K562 (cell line): ENCODE data around the gene ZNF622. TPM values are rescaled to one million over a fixed set of nuclear protein-coding genes. Genes with fewer than 3 reads are reported as not detected.

ENCODE experiments used
- ATAC-seq: fragments of 200-7000 bp; cut with Tn5 transposase; 3 replicates; pipeline ENCODE4 v1.9.1; 2020; ENCODE audit warnings: moderate library complexity
- BruUV-seq: library from RNA; stranded (reverse); fragments of 400-500 nt; replicated peaks from 2 replicates; lab custom pipeline; 2021; lab: Mats Ljungman, UMichigan
- CTCF ChIA-PET: fragments of 300-600 bp; formaldehyde crosslinking; extraction: SDS; loops from one replicate; lab custom pipeline; 2021; ENCODE audit warnings: low intra/inter-chr PET ratio; lab: Yijun Ruan, JAX
- POLR2A ChIA-PET: fragments of 300-600, 350-650 bp; sonication (Branson Sonifier 250); formaldehyde crosslinking; extraction: SDS; loops from one replicate; lab custom pipeline; 2021; ENCODE audit warnings: antibody characterized with exemption, inconsistent platforms; lab: Yijun Ruan, JAX
- DNase-seq, 4 experiments: peaks; one replicate each; pipeline versions ENCODE4 v3.0.0 to v3.0.0-alpha.2; 2011 to 2018; ENCODE audit warnings: low spot score in 3 of 4, mixed read lengths in 3 of 4; ENCODE audit errors: extremely low read depth in 1 of 4
- FAIRE-seq: peaks from 2 replicates; lab custom pipeline; 2011; peaks lifted over from hg19 to GRCh38; lab: Jason Lieb, UNC
- H2AFZ ChIP-seq: 2 replicates; pipeline ENCODE4 v1.6.0; 2011; ENCODE audit warnings: low read depth, low read length, control low read depth, inconsistent platforms
- H3K27ac ChIP-seq: fragments of 200-600 bp; 3 replicates; pipeline ENCODE4 v1.8.0; 2011; ENCODE audit warnings: low read depth, mild to moderate bottlenecking, control low read depth, inconsistent platforms, low read length, moderate library complexity, mixed read lengths; ENCODE audit errors: extremely low read depth
- H3K27me3 ChIP-seq, 2 experiments: fragments of 300-600 bp in 1 of 2; 2 replicates in 1 of 2; 3 replicates in 1 of 2; pipeline versions ENCODE4 v1.6.0 to v1.8.0; 2011; ENCODE audit warnings: inconsistent platforms in 2 of 2, low read length in 2 of 2, mild to moderate bottlenecking in 1 of 2, mixed read lengths in 1 of 2, moderate library complexity in 1 of 2; ENCODE audit not compliant: control insufficient read depth in 2 of 2, insufficient read depth in 2 of 2
- H3K36me3 ChIP-seq: fragments of 300-600 bp; 3 replicates; pipeline ENCODE4 v1.8.0; 2011; ENCODE audit warnings: mild to moderate bottlenecking, low read length, inconsistent platforms; ENCODE audit not compliant: control insufficient read depth, insufficient read depth
- H3K4me1 ChIP-seq, 2 experiments: fragments of 200-600 bp in 1 of 2; replicated peaks in 1 of 2; 2 replicates in 1 of 2; 3 replicates in 1 of 2; pipeline versions ENCODE4 v1.5.1 to v1.8.0; 2011; ENCODE audit warnings: inconsistent platforms in 2 of 2, low read length in 2 of 2, mild to moderate bottlenecking in 1 of 2, mixed read lengths in 1 of 2, moderate library complexity in 1 of 2; ENCODE audit not compliant: control insufficient read depth in 2 of 2, insufficient read depth in 2 of 2
- H3K4me2 ChIP-seq: 2 replicates; pipeline ENCODE4 v1.6.1; 2011; ENCODE audit warnings: low read length, control low read depth, inconsistent platforms, mixed read lengths; ENCODE audit not compliant: insufficient read depth
- H3K4me3 ChIP-seq: fragments of 200-600 bp; sonication (generic), shearing (Covaris generic); 2 replicates; pipeline ENCODE4 v1.5.1; 2016; ENCODE audit warnings: control low read depth, inconsistent platforms
- H3K79me2 ChIP-seq: fragments of 200-600 bp; 3 replicates; pipeline ENCODE4 v1.8.0; 2011; ENCODE audit warnings: low read length, inconsistent platforms; ENCODE audit not compliant: control insufficient read depth, insufficient read depth
- H3K9ac ChIP-seq, 2 experiments: 2 replicates each; pipeline versions ENCODE4 v1.6.0 to v1.6.1; 2011; ENCODE audit warnings: low read depth in 2 of 2, low read length in 2 of 2, control low read depth in 1 of 2, inconsistent platforms in 1 of 2, mild to moderate bottlenecking in 1 of 2, mixed read lengths in 1 of 2; ENCODE audit not compliant: insufficient read depth in 1 of 2
- H3K9me1 ChIP-seq: one replicate; pipeline ENCODE4 v1.6.0; 2011; ENCODE audit warnings: inconsistent platforms, mild to moderate bottlenecking, low read length, moderate library complexity; ENCODE audit not compliant: control insufficient read depth, insufficient read depth
- H3K9me3 ChIP-seq: replicated peaks from 2 replicates; pipeline ENCODE4 v1.5.1; 2011; ENCODE audit warnings: low read depth, low read length, inconsistent platforms; ENCODE audit not compliant: control insufficient read depth, insufficient read depth
- H4K20me1 ChIP-seq: replicated peaks from 2 replicates; pipeline ENCODE4 v1.6.1; 2011; ENCODE audit warnings: low read length, inconsistent platforms, mixed read lengths; ENCODE audit not compliant: control insufficient read depth, insufficient read depth
- BCOR ChIP-seq: fragments of 450-650 bp; IDR thresholded peaks from 2 replicates; pipeline ENCODE4 v1.6.1; 2016
- CREB1 ChIP-seq, 2 experiments: sonication (generic) in 1 of 2; formaldehyde crosslinking in 1 of 2; IDR thresholded peaks; 2 replicates each; pipeline versions ENCODE4 v1.6.1 to v1.8.0; 2012 to 2022; ENCODE audit warnings: inconsistent platforms in 1 of 2, mild to moderate bottlenecking in 1 of 2, missing genetic modification reagents in 1 of 2, moderate library complexity in 1 of 2
- GTF3C2 ChIP-seq: IDR thresholded peaks from 3 replicates; pipeline ENCODE4 v1.6.1; 2011; ENCODE audit warnings: borderline replicate concordance, mild to moderate bottlenecking, moderate library complexity; ENCODE audit not compliant: insufficient read length; ENCODE audit errors: extremely low read depth
- ILF3 ChIP-seq: fragments of 450-650 bp; IDR thresholded peaks from 2 replicates; pipeline ENCODE4 v1.6.1; 2018; ENCODE audit warnings: antibody characterized with exemption, mild to moderate bottlenecking, moderate library complexity, borderline replicate concordance
- SMARCA5 ChIP-seq: fragments of 450-650 bp; IDR thresholded peaks from 2 replicates; pipeline ENCODE4 v1.6.1; 2016
- ZFP36 ChIP-seq: fragments of 150-350 bp; IDR thresholded peaks from 2 replicates; pipeline ENCODE4 v1.6.1; 2018; ENCODE audit warnings: low read length, low read depth; ENCODE audit not compliant: partially characterized antibody
- ZNF507 ChIP-seq: conservative IDR thresholded peaks from 2 replicates; pipeline ENCODE4 v1.6.1; 2017; ENCODE audit warnings: missing genetic modification characterization, missing compliant biosample characterization
- WGBS: fragments of 100-300 bp; shearing (Covaris generic); methylation state at CpG from one replicate; pipeline ENCODE4 v1.1.6; 2016; ENCODE audit warnings: low coverage, mixed read lengths; ENCODE audit not compliant: insufficient coverage; ENCODE audit errors: missing lambda C conversion rate; 5-methylcytosine and 5-hydroxymethylcytosine counted together
- in situ Hi-C: fragments of 300-500 bp; cut with MboI; formaldehyde crosslinking; loops from 4 replicates; pipeline ENCODE4 v1.15.0; 2018; ENCODE audit warnings: inconsistent platforms, mixed read lengths
- intact Hi-C: fragments of 100-400 bp; cut with micrococcal nuclease; formaldehyde crosslinking; loops from 2 replicates; pipeline ENCODE4 v1.14.2; 2022
- polyA plus RNA-seq, 8 experiments: library from polyadenylated mRNA; depleted of rRNA in 4 of 8; stranded (reverse) in 5 of 8; unstranded in 3 of 8; fragments of >200 nt; fragmentation: Nextera tagmentation in 2 of 8; fragmentation: Illumina TruSeq in 1 of 8; extraction: Ambion mirVana in 2 of 8; extraction: Trizol in 1 of 8; gene quantifications; 2 replicates each; pipeline versions ENCODE4 v1.2.1 to v1.2.3, GENCODE V29; 2011 to 2014; ENCODE audit warnings: inconsistent platforms in 1 of 8, missing spikeins in 1 of 8
- total RNA-seq, 7 experiments: library from RNA; depleted of rRNA in 6 of 7; stranded (reverse); fragments of >200 nt in 6 of 7; fragmentation: Illumina TruSeq in 2 of 7; extraction: Trizol in 2 of 7; gene quantifications; 2 replicates each; pipeline versions ENCODE4 v1.2.1 to v1.2.3, GENCODE V29; 2011 to 2021; ENCODE audit warnings: low replicate concordance in 1 of 7

ZNF622 gene
- total and polyA plus RNA-seq, 9 of the 15 experiments (the other 6 are each of a cell fraction or from before 2014, with no cell fraction given): 9.6 to 51.5 (median 32.3) TPM

DNA sequence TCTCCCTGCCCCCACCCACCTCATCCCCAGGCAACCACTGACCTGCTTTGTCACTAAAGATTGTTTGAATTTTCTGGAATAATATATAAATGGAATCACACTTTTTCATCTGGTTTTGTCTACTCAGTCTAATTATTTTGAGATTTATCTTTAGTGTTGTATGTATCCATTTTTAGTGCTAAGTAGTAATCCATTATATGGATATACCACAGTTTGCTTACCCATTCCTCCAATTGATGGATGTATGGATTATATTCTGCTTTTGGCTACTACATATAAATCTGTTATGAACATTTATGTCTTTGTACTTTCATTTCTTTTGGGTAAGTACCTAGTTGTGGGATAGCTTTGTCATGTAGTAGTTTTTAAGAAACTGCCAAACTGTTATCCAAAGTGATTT is 14.5 kb upstream of the ZNF622 start:
- peaks cover 0 to 2% of the 10 kb centered on the region in 2 experiments; a peak in 1 of 5 replicates for H3K27me3 ChIP-seq
- no peak for TF ChIP-seq SMARCA5
- peak; percentile 47 for TF ChIP-seq ZNF507 (tag)
- TF ChIP-seq, all 486 proteins: peak for 1
- Histone ChIP-seq H3K9me3 (no peaks in the 10 kb centered on the region), H4K20me1 (no peaks in the 10 kb centered on the region), H2AFZ (no peak overlapping the region), H3K9me1 (no peaks in the 10 kb centered on the region), H3K4me3 (no peak overlapping the region), H3K4me1 (no peaks in the 10 kb centered on the region), H3K27ac (no peak overlapping the region), H3K79me2 (no peaks in the 10 kb centered on the region), H3K4me2 (no peak overlapping the region), H3K9ac (no peak overlapping the region), H3K36me3 (no peaks in the 10 kb centered on the region)
- no TSS peak for BruUV-seq
- in situ Hi-C loops: no loop called here
- intact Hi-C loops: loop anchor here (10.0 kb wide), 1 partner anchor 185 kb away; no protein-coding TSS in a partner anchor
- ATAC-seq: no peak
- CTCF ChIA-PET: no interaction called here
- POLR2A ChIA-PET: interaction anchor here (0.6 kb wide), 1 partner anchor 71 kb away, joined by 3 read pairs; no protein-coding TSS in a partner anchor
- DNase-seq: no peak
- FAIRE-seq: no peak

DNA sequence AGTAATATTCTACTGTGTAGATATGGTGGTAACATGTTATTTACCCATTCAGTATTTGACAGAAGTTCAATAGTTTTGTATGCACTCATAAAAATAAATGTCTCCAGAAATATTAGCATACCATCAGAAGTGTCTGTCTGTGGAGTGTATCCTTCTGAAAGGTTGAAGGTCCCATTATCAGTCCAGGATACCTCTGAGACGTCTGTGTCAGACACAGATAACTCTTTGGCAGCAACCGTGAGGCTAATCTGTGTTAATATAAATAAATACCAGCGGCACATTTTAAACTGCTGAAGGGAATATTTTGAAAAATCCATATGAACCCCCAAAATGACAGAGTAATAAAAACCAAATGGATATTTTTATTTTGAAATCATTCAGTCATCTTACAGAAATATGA is 11.9 kb upstream of the ZNF622 start:
- POLR2A ChIA-PET: no interaction called here
- no TSS peak for BruUV-seq
- no peaks in the 10 kb centered on the region for H3K9me3 ChIP-seq
- ATAC-seq (no peak), FAIRE-seq (no peak), DNase-seq (no peak)
- no peak overlapping the region for H3K9ac ChIP-seq
- H3K27ac ChIP-seq: no peak overlapping the region
- in situ Hi-C loops: no loop called here
- H3K9me1 ChIP-seq: no peaks in the 10 kb centered on the region
- peaks cover 0 to 2% of the 10 kb centered on the region in 2 experiments; a peak in 1 of 5 replicates for H3K27me3 ChIP-seq
- H3K4me2 ChIP-seq: no peak overlapping the region
- H3K36me3 ChIP-seq: no peaks in the 10 kb centered on the region
- no peaks in the 10 kb centered on the region for H3K4me1 ChIP-seq
- intact Hi-C loops: no loop called here
- H3K4me3 ChIP-seq: no peak overlapping the region
- H3K79me2 ChIP-seq: no peaks in the 10 kb centered on the region
- WGBS: 0% methylated on average over 3 of the region's 3 CpGs
- no peaks in the 10 kb centered on the region for H4K20me1 ChIP-seq
- CTCF ChIA-PET: no interaction called here
- H2AFZ ChIP-seq: no peak overlapping the region
- TF ChIP-seq ILF3: no peak
- TF ChIP-seq BCOR: no peak
- no peak for TF ChIP-seq ZFP36
- no peak for TF ChIP-seq GTF3C2
- TF ChIP-seq CREB1 (IDR thresholded peaks at IDR 0.05): no peak
- TF ChIP-seq CREB1 (CRISPR knock-in tag; IDR thresholded peaks at IDR 0.05): no peak
